GM23248 (cell line): ENCODE data around the gene PDE6G.

Experiments
- EZH2 ChIP-seq: fragments of 200-600 bp; sonication (generic); IDR thresholded peaks from 2 replicates; pipeline ENCODE4 v1.6.1; 2018; ENCODE audit warnings: antibody characterized with exemption, mild to moderate bottlenecking; ENCODE audit not compliant: insufficient read depth, poor library complexity, severe bottlenecking
- EZH2phosphoT487 ChIP-seq: fragments of 200-600 bp; sonication (generic); IDR thresholded peaks from 2 replicates; pipeline ENCODE4 v1.6.1; 2018; ENCODE audit warnings: antibody characterized with exemption, moderate library complexity, mild to moderate bottlenecking, low read depth; ENCODE audit not compliant: insufficient read depth

DNA sequence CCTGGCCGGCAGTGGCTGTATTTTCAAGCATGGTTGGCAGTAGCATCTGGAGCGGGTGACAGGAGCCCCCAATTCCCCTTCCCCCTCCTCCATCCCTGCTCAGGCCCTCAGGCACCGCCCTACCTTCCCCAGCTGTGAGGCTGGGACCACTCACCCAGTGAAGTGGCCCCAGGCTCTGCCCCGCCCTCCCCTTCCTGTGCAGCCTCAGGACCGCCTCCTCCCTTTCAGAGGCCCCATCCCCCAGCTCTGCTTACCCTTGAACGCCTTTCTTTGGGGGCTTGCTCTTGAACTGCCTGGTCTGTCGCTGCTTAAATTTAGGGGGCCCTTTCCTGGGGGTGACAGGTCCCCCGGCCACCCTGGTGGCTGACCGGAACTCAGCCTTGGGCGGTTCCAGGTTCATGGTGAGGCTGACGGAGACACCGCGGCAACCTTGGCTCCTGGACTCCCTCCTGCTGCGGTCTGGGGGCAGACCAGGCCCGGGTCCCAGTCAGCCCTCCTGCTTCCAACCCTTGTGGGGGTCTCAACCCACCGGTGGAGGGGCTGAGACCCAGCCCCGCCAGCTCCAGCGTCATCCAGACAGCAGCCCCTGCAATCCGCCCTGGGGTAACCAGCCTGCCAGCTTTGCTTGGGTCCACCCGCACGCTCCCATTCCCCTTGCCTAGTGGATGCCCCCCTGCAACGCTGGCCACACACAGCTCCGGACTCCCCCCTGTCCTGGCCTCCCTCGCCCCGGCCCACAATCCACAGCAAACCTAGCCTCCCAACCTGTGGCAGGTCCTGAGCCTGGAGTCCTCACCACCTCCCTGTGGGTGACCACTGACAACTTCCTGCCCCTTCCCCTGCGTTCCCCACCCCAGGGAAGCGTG is 3.2 kb downstream of the PDE6G start:
- TF ChIP-seq EZH2 = no peak
- no peak for TF ChIP-seq EZH2phosphoT487
